Tibial nerve (tissue), 4 donors: Measurements from ENCODE around the gene PEA15. TPM values are rescaled to one million over a fixed set of nuclear protein-coding genes. Genes with fewer than 3 reads are reported as not detected.

Source experiments
- DNase-seq, 2 donors: peaks; one replicate each; pipeline ENCODE4 v3.0.0-alpha.2; 2019; ENCODE audit warnings: low spot score in 2 of 2
- H3K27ac ChIP-seq, 4 donors: fragments of 200-600 bp; sonication (generic) in 3 of 4; one replicate each; pipeline ENCODE4 v1.5.1; 2017 to 2019; ENCODE audit warnings: mild to moderate bottlenecking in 1 of 4
- H3K27me3 ChIP-seq, 2 donors: fragments of 200-600 bp; sonication (generic) in 1 of 2; one replicate each; pipeline versions ENCODE4 v1.5.1 to v1.6.0; 2017 to 2019
- H3K36me3 ChIP-seq, 3 donors: fragments of 200-600 bp; sonication (generic); one replicate each; pipeline ENCODE4 v1.5.1; 2018 to 2019
- H3K4me1 ChIP-seq, 4 donors: fragments of 200-600 bp; sonication (generic) in 3 of 4; one replicate each; pipeline ENCODE4 v1.5.1; 2017 to 2019
- H3K4me3 ChIP-seq, 4 donors: fragments of 200-600 bp; sonication (generic) in 3 of 4; one replicate each; pipeline ENCODE4 v1.5.1; 2017 to 2019; ENCODE audit warnings: mild to moderate bottlenecking in 1 of 4, moderate library complexity in 1 of 4
- H3K9me3 ChIP-seq, 4 donors: fragments of 200-600 bp; sonication (generic) in 3 of 4; one replicate each; pipeline ENCODE4 v1.5.1; 2017 to 2019
- EP300 ChIP-seq, 2 donors: sonication (generic); formaldehyde crosslinking; IDR thresholded peaks; one replicate each; pipeline ENCODE4 v1.6.1; 2017; ENCODE audit warnings: antibody characterized with exemption in 2 of 2, mild to moderate bottlenecking in 1 of 2
- POLR2A ChIP-seq, 2 donors: fragments of 450-650 bp; IDR thresholded peaks; one replicate each; pipeline ENCODE4 v1.6.1; 2017; ENCODE audit warnings: antibody characterized with exemption in 2 of 2, mild to moderate bottlenecking in 2 of 2, moderate library complexity in 2 of 2
- WGBS, 2 donors: methylation state at CpG; one replicate each; pipeline ENCODE4 v1.1.5; 2018; 5-methylcytosine and 5-hydroxymethylcytosine counted together
- total RNA-seq, 4 donors: library from RNA; depleted of rRNA; stranded (reverse); fragments of >200 nt; gene quantifications; one replicate each; pipeline ENCODE4 v1.1.0, GENCODE V29; 2016
- TF ChIP-seq, protein P1 (sequence below), 5 experiments: fragments of 200-600 bp in 3 of 5; fragments of 450-650 bp in 2 of 5; sonication (generic) in 3 of 5; IDR thresholded peaks; one replicate each; pipeline ENCODE4 v1.5.1; 2016 to 2019; ENCODE audit warnings: antibody characterized with exemption in 5 of 5, mild to moderate bottlenecking in 3 of 5, moderate library complexity in 2 of 5

Gene PEA15
- total RNA-seq, 4 donors from 2014 or later = 144 to 154 (median 147) TPM

DNA sequence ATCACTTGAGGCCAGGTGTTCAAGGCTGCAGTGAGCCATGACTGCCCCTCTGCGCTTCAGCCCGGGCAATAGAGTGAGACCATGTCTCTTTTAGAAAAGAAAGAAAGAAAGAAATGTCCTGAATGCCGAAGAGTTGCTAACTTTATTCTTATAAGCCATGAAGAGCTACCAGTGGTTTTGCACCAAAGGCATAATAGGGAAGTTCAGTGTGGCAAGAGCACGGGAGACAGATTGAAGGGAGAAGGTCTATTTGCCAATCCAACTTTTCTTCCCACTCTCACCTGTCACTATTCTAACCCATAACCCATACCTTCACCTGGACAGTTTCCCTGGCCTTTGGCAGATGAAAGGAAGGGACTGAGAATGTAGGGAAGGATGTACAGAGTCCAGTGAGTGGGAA, 4.4 kb upstream of the PEA15 start:
- Histone ChIP-seq H3K4me3 (no peak overlapping the region), H3K27me3 (no peaks in the 10 kb centered on the region), H3K36me3 (no peaks in the 10 kb centered on the region), H3K4me1 (peaks cover 0 to 9% (median 7%) of the 10 kb centered on the region in 4 donors), H3K9me3 (no peaks in the 10 kb centered on the region), H3K27ac (no peak overlapping the region)
- WGBS, 2 donors = 83 to 86% methylated on average over 4 of the region's 4 CpGs
- no peak for DNase-seq
- TF ChIP-seq POLR2A (IDR thresholded peaks at IDR 0.05) (no peak), EP300 (IDR thresholded peaks at IDR 0.05) (no peak)
- TF ChIP-seq, protein P1, sequence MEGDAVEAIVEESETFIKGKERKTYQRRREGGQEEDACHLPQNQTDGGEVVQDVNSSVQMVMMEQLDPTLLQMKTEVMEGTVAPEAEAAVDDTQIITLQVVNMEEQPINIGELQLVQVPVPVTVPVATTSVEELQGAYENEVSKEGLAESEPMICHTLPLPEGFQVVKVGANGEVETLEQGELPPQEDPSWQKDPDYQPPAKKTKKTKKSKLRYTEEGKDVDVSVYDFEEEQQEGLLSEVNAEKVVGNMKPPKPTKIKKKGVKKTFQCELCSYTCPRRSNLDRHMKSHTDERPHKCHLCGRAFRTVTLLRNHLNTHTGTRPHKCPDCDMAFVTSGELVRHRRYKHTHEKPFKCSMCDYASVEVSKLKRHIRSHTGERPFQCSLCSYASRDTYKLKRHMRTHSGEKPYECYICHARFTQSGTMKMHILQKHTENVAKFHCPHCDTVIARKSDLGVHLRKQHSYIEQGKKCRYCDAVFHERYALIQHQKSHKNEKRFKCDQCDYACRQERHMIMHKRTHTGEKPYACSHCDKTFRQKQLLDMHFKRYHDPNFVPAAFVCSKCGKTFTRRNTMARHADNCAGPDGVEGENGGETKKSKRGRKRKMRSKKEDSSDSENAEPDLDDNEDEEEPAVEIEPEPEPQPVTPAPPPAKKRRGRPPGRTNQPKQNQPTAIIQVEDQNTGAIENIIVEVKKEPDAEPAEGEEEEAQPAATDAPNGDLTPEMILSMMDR (IDR thresholded peaks at IDR 0.05) = no peak

DNA sequence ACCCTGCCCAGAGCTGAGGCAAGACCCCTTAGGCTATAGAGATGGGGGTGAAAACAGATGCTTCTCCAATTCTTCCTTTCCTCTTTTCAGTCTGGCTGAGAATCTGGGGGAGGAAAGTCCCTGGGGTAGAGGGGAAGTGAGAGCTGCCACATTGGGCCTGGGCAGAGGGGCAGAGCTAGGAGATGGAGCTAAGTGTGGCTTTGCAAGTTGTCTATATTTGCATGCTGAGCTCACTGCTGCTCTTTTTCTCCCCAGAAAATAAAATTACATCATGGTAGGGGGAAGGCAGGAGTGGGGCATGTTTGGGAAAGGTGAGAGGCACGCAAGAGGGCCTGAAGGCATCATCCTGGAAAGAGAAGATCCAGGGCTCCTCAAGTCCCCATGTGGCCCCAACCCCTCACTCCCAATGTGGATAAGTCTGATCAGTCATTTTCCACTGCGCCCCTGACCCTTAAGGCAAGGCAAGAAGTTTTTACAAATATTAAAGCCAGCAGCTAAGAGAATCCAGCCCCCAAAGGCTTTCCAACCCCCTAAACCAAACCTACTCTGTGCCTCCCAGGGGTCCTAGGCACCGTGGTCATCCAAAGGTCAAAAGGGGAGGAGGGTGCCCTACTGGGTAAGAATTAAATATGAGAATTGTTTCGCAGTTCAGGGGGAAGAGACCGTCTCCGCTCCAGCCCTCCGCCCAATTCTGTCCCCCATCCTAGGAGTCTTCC, 500 bp upstream of the PEA15 start:
- H3K27ac ChIP-seq = peak overlapping the region; percentile 71 to 97 (median 92)
- 20 to 25% methylated on average over 7 of the region's 7 CpGs for WGBS, 2 donors
- DNase-seq = no peak
- no peaks in the 10 kb centered on the region for H3K9me3 ChIP-seq
- peaks cover 0 to 47% (median 28%) of the 10 kb centered on the region in 4 donors for H3K4me1 ChIP-seq
- no peak for TF ChIP-seq EP300 (IDR thresholded peaks at IDR 0.05)
- TF ChIP-seq, protein P1 (IDR thresholded peaks at IDR 0.05) = no peak
- no peak for TF ChIP-seq POLR2A (IDR thresholded peaks at IDR 0.05)
- H3K27me3 ChIP-seq = no peaks in the 10 kb centered on the region
- peak overlapping the region; percentile 67 to 99 (median 84) for H3K4me3 ChIP-seq
- peaks cover 0 to 18% (median 0%) of the 10 kb centered on the region in 3 donors for H3K36me3 ChIP-seq

DNA sequence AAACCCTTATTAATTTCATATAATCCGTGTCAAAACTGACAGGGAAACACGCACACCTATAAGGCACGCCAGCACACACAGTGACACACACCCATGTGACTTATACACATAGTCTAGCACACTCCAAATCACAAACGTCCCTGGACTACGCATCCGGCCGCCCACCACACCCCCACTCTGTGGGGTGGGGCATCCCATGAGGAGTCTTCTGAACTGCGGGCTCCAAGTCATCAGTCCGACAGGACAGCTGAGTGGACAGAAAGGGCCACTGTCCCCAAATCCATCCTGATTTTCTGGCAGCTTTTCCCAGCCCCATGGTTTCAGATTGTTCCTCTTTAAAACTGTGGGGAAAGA, 829 bp downstream of the PEA15 start:
- Histone ChIP-seq H3K27ac (peak overlapping the region; percentile 59 to 97 (median 92)), H3K4me1 (peaks cover 0 to 60% (median 28%) of the 10 kb centered on the region in 4 donors), H3K36me3 (peaks cover 0 to 31% (median 0%) of the 10 kb centered on the region in 3 donors), H3K27me3 (no peaks in the 10 kb centered on the region), H3K9me3 (no peaks in the 10 kb centered on the region), H3K4me3 (peak overlapping the region; percentile 67 to 99 (median 84))
- TF ChIP-seq EP300 (IDR thresholded peaks at IDR 0.05) = no peak
- TF ChIP-seq, protein P1 (IDR thresholded peaks at IDR 0.05) = no peak
- TF ChIP-seq POLR2A (IDR thresholded peaks at IDR 0.05) = no peak
- WGBS, 2 donors = 1 to 4% methylated on average over 9 of the region's 9 CpGs
- peak; percentile 23 to 36 for DNase-seq

DNA sequence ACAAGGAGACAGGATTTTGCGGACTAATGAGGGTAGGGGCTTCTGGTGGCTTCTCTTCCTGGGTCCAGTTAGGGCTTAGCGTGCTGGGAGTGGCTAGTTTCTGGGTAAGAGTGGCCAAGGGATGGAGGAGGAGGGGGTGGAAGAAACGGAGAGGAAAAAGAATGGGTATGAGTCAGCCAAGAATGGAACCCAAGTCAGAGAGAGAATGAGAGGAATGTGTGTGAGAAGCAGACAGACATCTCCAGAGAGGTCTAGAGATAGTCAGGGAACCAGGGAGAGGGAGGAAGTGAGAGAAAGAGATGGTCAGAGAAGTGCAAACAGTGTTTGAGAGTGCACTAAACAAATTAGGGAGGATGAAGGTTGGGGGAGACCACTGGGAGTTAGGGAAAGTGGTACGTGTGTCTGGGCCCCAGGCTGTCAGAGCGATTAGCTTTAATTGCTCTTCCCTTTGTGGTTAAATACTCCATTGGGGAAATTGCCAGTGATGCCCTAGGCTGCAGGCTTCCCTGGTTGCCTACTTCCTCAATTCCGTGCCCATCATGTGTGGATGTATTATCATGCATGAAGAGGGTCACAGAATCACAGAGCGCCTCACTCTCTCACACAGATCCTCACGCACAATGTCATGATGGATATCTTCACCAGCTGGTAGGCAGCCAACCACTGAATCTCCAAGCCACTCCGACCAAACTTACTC, 1.4 kb downstream of the PEA15 start:
- DNase-seq = no peak
- Histone ChIP-seq H3K4me1 (peaks cover 0 to 64% (median 28%) of the 10 kb centered on the region in 4 donors), H3K27ac (peak overlapping the region; percentile 59 to 97 (median 92)), H3K4me3 (peak overlapping the region in 3 of 4 donors; percentile 79 to 99 (median 88)), H3K36me3 (peaks cover 0 to 37% (median 0%) of the 10 kb centered on the region in 3 donors), H3K27me3 (no peaks in the 10 kb centered on the region), H3K9me3 (no peaks in the 10 kb centered on the region)
- WGBS, 2 donors = 48 to 50% methylated on average over 9 of the region's 9 CpGs
- TF ChIP-seq POLR2A (IDR thresholded peaks at IDR 0.05) = no peak

DNA sequence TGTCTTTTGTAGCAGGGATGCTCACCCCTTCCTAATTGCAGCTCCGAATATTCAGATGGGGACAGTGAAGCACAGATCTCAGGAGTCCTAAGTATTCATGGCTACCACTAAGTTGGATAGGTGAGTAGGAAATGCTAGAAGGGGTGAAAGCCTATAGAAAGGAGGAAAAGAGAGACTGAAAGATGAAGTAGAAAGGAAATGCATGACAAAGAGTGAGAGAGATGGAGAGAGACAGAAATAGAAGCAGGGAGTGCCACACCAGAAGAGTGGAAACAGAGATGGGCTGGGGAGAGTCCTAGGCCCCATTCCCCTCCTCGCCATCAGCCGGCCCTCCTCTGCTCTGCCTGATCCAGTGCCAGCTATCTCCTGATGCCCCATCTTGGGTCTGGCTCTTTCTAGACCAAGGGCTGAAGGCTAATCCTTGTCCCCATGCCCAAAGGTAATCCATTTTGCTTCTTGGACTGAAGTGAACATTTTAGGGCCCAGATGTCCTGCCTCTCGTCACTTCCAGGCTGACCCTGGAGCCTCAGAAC, 2.0 kb downstream of the PEA15 start:
- Histone ChIP-seq H3K4me3 (no peak overlapping the region), H3K27ac (peak overlapping the region in 2 of 4 donors; percentile 61 to 93), H3K4me1 (peaks cover 0 to 64% (median 28%) of the 10 kb centered on the region in 4 donors), H3K36me3 (peaks cover 0 to 43% (median 0%) of the 10 kb centered on the region in 3 donors), H3K9me3 (no peaks in the 10 kb centered on the region), H3K27me3 (no peaks in the 10 kb centered on the region)
- 78 to 86% methylated on average over 4 of the region's 4 CpGs for WGBS, 2 donors
- no peak for DNase-seq
- TF ChIP-seq, protein P1 (IDR thresholded peaks at IDR 0.05) = no peak
- TF ChIP-seq POLR2A (IDR thresholded peaks at IDR 0.05) (no peak), EP300 (IDR thresholded peaks at IDR 0.05) (no peak)
